Activated CD4-positive, alpha-beta T cell treated with anti-CD3 and anti-CD28 coated beads for 48 hours (primary cell): ENCODE data around the gene ZNF783.
"Not testable (repeated sequence)": the region's sequence is repeated elsewhere in the genome, so short reads cannot be mapped to it uniquely, and the experiment has no call there.

Source experiments
- DNase-seq: peaks from one replicate; pipeline ENCODE4 v3.0.0-alpha.2; 2020

The ZNF783 gene

DNA sequence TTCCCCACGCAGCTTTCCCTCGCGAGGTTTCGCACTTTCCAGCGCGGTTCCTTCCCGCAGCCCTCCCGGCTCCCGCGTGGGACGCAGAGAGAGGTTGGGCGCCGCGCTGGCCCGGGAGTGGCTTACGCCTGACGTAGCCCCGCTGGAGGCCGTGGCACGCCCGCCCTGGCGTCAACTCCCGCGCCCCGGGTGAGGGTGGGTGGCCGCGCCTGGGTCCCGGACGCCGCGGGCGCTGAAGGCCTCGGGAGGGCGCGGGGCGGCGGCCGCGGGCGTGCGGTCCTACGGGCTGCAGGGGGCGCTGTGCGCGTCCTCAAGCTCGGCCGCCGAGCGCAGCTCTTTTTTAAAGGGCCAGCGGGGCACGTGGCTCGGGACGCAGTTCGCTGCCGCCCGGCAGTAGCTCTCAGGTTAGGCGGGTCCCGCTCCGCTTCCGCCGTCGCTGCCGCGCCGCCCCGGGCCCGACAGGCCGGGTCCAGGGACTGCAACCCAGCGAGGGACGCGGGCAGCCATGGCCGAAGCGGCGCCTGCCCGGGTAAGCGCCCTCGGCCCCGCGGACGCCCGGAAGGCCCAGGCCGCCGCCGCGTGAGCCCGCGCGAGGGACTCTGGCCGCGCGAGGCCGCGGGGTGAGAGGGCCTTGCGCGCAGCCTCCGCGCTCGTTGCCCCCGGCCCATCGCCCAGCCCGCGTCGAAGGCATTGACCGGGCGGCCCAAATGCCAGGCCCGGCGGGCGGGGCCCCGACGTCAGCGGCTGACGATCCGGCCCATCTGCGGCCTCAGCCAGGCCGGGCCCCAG is at the start of gene ZNF783:
ZNF783 (plus strand) TSS at position 368 of the 789 bp plus-strand sequence; CDS start at position 506, 138 bp downstream.
- peak; percentile 90 for DNase-seq

DNA sequence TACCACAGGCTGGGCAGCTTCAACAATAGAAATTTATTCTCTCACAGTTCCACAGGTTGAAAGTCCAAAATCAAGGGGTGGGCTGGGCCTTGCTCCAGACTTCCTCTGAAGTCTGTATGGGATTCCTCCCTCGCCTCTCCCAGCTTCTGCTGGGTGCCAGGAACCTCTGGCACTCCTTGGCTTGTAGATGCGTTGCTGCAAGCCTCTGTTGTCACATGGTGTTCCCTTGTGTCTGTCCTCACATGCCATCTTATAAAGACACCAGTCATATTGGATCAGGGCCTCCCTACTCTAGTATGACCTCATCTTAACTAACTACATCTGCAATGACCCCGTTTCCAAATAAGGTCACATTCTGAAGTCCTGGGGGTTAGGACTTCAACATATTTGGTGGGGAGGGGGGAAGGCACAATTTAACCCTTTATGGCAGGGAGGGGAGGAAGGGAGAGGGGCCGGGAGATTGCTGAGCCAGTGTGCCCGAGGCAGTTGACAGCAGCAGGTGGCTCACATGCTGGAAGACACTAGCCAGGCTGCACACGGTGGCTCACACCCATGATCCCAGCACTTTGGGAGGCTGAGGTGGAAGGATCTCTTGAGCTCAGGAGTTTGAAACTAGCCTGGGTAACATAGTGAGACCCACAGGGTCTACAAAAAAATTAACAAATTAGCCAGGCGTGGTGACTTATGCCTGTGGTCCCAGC is 47.8 kb upstream of the ZNF783 start:
- no peak for DNase-seq

DNA sequence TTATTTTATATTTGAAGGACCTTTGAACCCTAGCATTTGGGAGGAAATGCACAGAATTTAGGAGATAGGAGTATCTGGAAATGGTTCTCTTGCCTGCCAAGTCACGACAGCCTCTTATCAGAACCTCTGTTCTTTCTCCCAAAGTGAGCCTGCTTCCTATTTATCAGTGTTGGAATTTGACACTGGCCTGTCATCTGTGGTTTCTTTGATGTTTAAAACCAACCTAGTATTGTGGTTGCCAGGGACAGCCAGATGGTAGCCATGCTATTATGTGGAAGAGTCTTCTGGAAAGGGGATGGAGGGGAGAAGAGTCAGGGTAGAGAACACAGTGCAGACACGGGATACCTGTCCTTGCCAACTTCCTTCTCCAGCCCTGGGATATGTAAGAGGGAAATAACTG is 45.6 kb upstream of the ZNF783 start:
- no peak for DNase-seq

GRCh38 chr7:149217570-149217969 is 44.4 kb upstream of the ZNF783 start:
- DNase-seq, result no peak

- no peak for DNase-seq
These were observed 43.3 kb upstream of the ZNF783 start for GRCh38 chr7:149218469-149219420.

GRCh38 chr7:149220534-149220933 is 41.5 kb upstream of the ZNF783 start:
- no peak for DNase-seq

- no peak for DNase-seq
These were observed 38.8 kb upstream of the ZNF783 start for GRCh38 chr7:149223176-149223575.

GRCh38 chr7:149223761-149224160 is 38.2 kb upstream of the ZNF783 start:
- DNase-seq, result no peak

DNA sequence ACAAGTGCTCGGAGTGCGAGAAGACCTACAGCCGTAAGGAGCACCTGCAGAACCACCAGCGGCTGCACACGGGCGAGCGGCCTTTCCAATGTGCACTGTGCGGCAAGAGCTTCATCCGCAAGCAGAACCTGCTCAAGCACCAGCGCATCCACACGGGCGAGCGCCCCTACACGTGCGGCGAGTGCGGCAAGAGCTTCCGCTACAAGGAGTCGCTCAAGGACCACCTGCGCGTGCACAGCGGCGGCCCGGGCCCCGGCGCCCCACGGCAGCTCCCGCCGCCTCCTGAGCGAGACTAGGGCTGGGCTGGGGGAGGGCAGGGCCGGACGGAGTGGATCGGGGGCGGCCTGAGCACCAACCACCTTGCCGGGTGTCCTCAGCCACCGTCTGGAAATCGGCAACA is 37.6 kb upstream of the ZNF783 start:
- no peak for DNase-seq

DNA sequence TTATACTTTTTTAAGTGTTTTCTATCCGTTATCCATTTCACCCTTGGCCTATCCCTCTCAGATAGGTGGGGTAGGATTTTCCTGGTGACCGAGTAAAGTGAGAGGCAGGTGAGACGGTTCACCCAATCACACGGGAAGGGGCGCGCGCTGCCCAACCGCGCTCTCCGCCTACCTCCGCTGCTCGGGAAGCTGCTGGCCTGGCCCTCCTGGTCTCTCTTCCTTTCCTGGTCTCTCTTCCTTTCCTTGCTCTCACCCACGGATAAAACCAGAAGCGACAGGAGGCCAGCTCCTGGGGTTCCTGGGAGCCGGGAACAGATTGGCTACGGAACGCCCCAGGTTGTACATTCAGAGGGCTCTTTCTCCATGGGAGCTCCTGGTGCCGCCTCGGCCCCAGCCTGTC is 36.9 kb upstream of the ZNF783 start:
- DNase-seq, result no peak

DNA sequence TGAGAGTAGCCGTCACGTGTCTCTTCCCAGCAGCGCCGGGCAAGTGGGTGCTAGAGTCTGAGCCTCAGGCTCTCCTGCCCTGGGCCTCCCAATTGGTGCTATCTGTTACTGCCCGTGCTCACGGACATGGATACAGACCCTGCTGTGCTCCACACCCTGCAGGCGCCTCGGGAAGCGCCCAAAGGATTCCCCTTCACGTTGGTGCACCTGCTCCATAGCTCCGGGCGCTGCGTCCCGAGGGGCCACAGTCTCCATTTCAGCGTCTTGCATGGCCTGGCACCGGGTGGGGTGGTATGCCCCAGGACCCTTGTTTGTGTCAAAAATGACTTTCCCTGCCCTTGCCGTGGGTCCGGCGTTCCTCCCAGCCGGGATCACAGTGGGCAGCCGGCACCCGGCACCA is 36.3 kb upstream of the ZNF783 start:
- no peak for DNase-seq

DNA sequence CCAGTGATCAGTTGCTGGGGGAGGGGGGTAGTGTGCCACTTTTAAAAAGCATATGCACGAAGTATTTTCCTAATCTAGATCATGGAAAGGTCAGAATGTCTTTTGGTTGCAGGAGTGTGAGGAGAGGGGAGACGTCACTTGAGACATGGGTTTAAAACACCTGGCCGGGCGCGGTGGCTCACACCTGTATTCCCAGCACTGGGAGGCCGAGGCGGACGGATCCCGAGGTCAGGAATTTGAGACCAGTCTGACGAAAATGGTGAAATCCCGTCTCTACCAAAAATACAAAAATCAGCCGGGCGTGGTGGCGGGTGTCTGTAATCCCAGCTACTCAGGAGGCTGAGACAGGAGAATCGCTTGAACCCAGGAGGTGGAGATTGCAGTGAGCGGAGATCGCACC is 35.6 kb upstream of the ZNF783 start:
- DNase-seq, result not testable (repeated sequence)

- no peak for DNase-seq
These were observed 35.0 kb upstream of the ZNF783 start for GRCh38 chr7:149226840-149227494.

DNA sequence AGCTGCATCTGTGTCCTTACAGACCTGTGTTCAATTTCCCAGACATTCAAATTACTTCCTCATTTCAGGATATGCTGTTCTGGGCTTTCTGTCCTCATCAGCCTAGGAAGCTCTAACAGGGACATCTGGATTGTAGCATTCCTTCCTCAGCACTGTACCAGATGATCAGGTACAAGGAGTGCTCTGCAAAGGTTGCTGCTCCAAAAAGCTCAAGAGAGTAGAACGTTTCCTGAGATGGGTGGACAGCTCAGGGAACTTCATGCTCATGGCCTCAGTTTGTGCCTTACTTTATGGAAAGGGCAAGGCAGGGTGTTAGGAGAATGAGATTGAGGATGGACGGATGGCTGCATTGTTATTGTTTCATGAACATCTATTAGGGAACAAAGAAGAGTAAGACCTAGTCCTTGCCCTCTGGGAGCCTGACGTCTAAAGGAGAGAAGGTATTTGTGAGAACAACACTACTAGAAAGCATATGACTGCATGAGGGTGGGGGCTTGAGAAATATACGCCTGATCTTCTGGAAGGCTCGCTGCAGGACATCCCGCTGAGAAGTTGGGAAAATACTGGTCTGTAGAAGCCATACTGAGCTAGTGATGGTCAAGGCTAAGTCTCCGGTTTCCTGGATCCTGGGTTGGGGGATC is 33.0 kb upstream of the ZNF783 start:
- DNase-seq, result no peak

GRCh38 chr7:149229526-149229925 is 32.5 kb upstream of the ZNF783 start:
- DNase-seq, result no peak

DNA sequence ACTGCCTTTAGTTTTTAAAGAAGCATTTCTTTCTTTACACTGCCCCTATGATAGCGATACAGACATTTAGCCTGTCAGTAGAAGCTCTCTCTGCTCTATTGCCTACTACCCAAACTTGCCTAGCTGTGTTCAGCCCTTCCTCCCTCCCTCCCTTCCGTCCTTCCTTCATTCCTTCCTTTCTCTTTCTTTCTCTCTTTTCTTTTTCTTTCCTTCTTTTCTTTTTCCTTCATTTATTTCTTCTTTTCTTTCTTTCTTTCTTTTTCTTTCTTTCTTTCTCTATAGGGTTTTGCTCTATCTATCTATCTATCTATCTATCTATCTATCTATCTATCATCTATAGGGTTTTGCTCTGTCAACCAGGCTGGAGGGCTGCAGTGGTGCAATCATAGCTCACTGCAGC is 29.6 kb upstream of the ZNF783 start:
- DNase-seq, result no peak

GRCh38 chr7:149233655-149234204 is 28.3 kb upstream of the ZNF783 start:
- peak; percentile 35 for DNase-seq

DNA sequence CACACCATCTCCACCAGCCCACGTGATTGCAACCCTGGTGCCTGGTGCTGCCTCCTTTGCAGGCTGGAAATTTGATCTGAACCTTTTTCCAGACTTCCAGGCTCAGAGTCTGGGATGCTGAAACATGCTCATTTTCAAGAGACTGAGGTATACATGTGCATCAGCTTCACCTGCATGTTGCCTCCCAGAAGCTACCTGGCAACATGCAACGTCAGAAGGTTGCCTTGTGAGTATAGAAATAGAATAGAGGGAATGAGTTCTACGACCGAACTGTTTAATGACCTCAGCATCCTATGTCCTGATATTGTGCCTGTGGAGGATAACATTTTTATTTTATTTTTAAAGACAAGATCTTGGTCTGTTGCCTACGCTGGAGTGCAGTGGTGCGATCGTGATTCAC is 24.5 kb upstream of the ZNF783 start:
- DNase-seq, result no peak

GRCh38 chr7:149238051-149238450 is 23.9 kb upstream of the ZNF783 start:
- DNase-seq, result no peak

DNA sequence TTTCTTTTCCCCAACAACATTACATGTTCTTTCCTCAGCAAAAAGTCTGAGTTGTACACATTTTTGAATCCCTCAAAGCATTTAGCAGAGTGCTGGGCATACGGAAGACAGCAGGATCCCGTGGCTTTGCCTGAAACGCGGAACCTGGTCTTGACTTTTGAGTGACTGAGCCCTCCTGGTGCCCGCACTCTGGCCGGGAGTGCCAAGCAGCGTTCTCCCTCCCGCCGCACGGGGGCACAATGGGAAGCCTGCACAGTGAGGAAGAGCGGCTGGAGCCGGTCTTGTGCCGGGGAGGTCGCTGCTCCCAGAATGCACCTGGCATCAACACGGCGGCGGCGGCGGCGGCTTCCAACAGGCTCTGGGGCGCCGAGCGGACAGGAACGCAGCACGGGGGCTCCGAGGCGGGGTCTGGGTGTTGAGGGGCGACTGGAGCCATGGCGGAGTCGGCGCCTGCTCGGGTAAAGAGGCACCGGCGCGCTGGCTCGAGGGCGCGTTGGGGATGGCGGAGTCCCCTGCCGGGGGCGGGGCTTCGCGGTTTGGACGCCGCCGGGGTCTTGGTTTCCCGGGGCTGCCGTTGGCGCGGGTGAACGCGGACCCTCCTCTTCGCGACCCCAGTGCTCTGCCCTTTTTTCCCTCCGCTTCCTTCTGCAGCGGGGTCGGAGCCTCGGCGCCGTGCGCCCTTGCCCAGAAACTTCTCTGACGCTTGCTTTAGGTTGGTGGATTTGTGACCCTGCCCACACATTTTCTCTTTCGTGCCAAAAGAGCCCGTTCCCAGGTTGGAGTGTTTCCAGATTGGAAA is 22.5 kb upstream of the ZNF783 start, which contains the start of gene ZNF212:
ZNF212 (plus strand) TSS at position 307 of the 799 bp plus-strand sequence; CDS start at position 435, 128 bp downstream.
- peak; percentile 93 for DNase-seq

DNA sequence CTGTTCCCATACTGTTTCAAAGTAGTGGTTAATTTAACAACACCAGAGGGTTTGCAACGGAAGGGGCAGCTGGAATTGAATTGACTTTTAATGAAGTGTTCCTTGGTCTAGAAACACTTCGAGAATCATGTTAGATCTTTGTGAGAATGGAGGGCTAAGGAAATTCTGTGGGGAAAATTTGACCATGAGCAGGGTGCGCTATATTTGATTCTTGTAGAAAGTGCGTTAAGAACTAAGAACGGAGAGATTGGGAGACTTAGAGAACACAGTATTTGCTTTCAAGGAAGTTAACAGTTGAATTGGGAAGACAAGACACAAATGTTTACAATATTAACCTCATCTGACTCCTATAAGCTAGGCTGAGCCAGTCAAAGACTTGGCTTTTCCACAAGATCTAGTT is 21.4 kb upstream of the ZNF783 start:
- DNase-seq, result no peak
